Endothelial cell of hepatic sinusoid (primary cell): Measurements from ENCODE around the gene GRIK1.

Experiments
- in situ Hi-C: cut with HindIII; loops from 2 replicates; pipeline ENCODE4 v1.10.0; 2017; ENCODE audit warnings: low sequenced_read_pairs

Gene GRIK1

GRCh38 chr21:29504751-29505321 lies 435.0 kb downstream of the GRIK1 start:
- in situ Hi-C loops = no loop called here

DNA sequence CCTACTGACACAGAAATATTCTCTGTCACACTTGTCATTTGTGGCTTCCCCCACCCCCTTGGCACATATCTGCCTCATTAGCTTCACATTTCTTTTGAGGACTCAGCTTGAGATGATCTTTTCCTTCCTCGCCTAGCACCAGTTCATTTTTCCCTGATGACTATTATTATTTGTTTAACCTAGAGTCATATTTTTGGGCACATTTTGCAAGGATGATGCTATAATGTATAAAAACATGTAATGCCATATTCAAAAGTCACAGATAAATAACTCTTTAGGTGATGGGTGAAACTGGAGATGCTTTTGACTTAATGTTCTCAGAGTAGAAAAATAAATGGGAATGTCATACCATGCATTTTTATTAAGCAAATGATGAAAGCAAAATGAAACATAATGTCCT lies 438.3 kb downstream of the GRIK1 start:
- in situ Hi-C loops = no loop called here

DNA sequence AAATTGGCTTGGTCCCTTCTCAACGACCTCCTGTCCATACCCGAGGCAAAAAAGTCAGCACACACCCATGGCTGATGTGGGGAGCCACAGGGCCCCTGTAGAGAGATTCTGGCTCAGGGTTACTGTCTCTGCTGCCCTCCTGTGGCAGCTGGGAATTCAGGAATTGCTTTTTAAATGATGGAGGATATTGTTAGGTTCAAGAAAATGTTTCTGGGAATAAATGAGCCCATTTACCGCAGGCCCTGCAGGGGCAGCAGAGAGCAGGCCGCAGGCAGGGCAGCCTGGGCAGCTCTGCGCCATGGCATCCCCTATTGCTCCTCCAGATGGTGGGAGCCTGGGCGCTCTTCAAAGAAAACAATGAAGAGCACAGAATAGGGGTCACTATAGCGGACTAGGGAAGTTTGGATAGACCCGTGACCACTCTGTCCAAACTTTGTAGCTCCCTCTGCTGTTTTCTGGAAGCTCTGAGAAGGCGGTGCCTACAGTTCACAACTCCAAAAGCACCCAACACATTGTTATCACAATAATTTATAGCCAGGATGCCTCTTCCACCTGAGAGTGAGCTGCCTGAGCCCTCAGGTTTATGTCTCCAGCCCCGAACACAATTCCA lies 440.0 kb downstream of the GRIK1 start:
- in situ Hi-C loops = no loop called here

DNA sequence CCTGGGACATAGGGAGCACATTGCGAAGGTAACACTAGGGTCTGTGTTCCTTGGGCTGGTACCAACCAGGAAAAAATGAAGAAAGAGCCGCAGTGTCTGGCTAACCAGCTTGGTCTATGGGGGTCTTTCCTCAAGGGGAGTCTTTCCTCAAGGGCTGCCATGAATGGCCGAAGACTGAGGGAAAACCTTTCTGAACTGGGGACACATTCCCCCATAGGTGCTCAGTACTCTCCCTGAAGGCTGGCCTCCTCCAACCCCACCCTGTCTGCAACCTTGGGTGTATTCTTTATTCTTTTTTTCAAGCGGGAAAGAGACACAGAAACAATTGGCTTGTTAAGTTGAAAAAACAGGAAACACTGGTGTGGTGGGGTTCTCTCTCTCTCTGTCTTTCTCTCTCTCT lies 440.6 kb downstream of the GRIK1 start:
- in situ Hi-C loops = no loop called here

GRCh38 chr21:29496337-29496736 lies 443.5 kb downstream of the GRIK1 start:
- in situ Hi-C loops = no loop called here

GRCh38 chr21:29490016-29490415 lies 449.8 kb downstream of the GRIK1 start:
- in situ Hi-C loops = no loop called here

DNA sequence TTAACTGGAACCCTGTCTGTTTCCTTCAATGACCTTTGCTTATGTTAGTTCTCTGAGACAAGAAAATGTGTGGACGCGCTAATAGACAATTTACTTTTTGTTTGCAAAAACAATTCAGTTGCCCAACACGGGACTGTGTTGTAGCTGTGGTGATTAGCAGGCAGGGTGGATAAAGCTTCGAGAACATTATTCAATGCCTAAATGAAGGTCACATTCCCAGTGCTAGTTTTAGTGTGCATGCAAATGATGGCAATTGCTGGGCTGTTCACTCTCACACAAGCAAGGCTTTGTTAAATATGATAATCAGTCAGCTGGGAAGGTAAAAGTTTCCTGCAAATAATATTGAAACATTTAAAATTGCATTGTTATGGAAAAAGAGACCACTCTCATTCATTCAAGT lies 452.6 kb downstream of the GRIK1 start:
- in situ Hi-C loops = loop anchor here (10.0 kb wide), 1 partner anchor 148 kb away; no protein-coding TSS in a partner anchor
